Measurements from ENCODE around the gene TOP1.

DNA sequence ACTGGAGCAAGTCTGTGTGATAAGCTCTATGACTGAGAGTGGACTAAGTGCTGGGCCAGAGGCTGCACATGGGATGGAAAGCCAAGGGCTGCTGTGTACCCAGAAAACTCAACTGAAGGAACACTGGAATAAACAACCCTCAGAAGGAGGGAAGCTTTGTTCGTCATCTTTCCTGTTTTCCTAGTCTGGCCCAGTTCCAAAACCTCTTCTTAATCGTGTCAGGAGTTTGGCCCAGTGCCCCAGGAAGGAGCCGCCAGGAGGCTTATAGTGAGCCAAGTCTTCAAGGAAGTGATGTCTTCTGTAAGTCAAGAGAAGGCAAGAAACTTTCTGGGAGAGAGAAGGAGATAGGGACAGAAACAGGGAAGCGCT is 23.3 kb upstream of the TOP1 start:
- TF ChIP-seq, protein P1, sequence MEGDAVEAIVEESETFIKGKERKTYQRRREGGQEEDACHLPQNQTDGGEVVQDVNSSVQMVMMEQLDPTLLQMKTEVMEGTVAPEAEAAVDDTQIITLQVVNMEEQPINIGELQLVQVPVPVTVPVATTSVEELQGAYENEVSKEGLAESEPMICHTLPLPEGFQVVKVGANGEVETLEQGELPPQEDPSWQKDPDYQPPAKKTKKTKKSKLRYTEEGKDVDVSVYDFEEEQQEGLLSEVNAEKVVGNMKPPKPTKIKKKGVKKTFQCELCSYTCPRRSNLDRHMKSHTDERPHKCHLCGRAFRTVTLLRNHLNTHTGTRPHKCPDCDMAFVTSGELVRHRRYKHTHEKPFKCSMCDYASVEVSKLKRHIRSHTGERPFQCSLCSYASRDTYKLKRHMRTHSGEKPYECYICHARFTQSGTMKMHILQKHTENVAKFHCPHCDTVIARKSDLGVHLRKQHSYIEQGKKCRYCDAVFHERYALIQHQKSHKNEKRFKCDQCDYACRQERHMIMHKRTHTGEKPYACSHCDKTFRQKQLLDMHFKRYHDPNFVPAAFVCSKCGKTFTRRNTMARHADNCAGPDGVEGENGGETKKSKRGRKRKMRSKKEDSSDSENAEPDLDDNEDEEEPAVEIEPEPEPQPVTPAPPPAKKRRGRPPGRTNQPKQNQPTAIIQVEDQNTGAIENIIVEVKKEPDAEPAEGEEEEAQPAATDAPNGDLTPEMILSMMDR (IDR thresholded peaks at IDR 0.05; ENCODE audit: low read depth, low read length, poor library complexity, severe bottlenecking), result no peak
- no peak for TF ChIP-seq EZH2phosphoT487 (IDR thresholded peaks at IDR 0.05; ENCODE audit: borderline replicate concordance, low read length)
